Astrocyte (in vitro differentiated cells and primary cell): Measurements from ENCODE around the gene GMPPB. TPM values are rescaled to one million over a fixed set of nuclear protein-coding genes. Genes with fewer than 3 reads are reported as not detected.

ENCODE experiments used
- DNase-seq: peaks from one replicate; pipeline ENCODE4 v3.0.0-alpha.2; 2010; ENCODE audit warnings: low read depth
- FAIRE-seq: peaks from 2 replicates; lab custom pipeline; 2011; peaks lifted over from hg19 to GRCh38; lab: Jason Lieb, UNC
- H2AFZ ChIP-seq: 2 replicates; pipeline ENCODE4 v1.6.0; 2012; ENCODE audit warnings: low read depth, low read length, inconsistent platforms
- H3K27ac ChIP-seq: 2 replicates; pipeline ENCODE4 v1.5.1; 2011; ENCODE audit warnings: low read depth, low read length, inconsistent platforms
- H3K27me3 ChIP-seq: 2 replicates; pipeline ENCODE4 v1.6.0; 2011; ENCODE audit warnings: low read length, inconsistent platforms; ENCODE audit not compliant: insufficient read depth
- H3K36me3 ChIP-seq: 2 replicates; pipeline ENCODE4 v1.5.1; 2011; ENCODE audit warnings: low read length, inconsistent platforms; ENCODE audit not compliant: insufficient read depth
- H3K4me1 ChIP-seq: 2 replicates; pipeline ENCODE4 v1.5.1; 2011; ENCODE audit warnings: low read length, inconsistent platforms; ENCODE audit not compliant: insufficient read depth
- H3K4me2 ChIP-seq: 2 replicates; pipeline ENCODE4 v1.6.0; 2012; ENCODE audit warnings: low read length, inconsistent platforms
- H3K4me3 ChIP-seq: 2 replicates; pipeline ENCODE4 v1.5.1; 2011; ENCODE audit warnings: low read depth, mild to moderate bottlenecking, low read length, inconsistent platforms; ENCODE audit not compliant: insufficient read depth
- H3K79me2 ChIP-seq: 2 replicates; pipeline ENCODE4 v1.6.0; 2012; ENCODE audit warnings: mild to moderate bottlenecking, low read length, inconsistent platforms; ENCODE audit not compliant: insufficient read depth
- H3K9ac ChIP-seq: 2 replicates; pipeline ENCODE4 v1.6.0; 2012; ENCODE audit warnings: mild to moderate bottlenecking, low read length, inconsistent platforms
- H3K9me3 ChIP-seq: 2 replicates; pipeline ENCODE4 v1.5.1; 2012; ENCODE audit warnings: low read depth, mild to moderate bottlenecking, low read length, inconsistent platforms; ENCODE audit not compliant: insufficient read depth
- H4K20me1 ChIP-seq: 2 replicates; pipeline ENCODE4 v1.6.0; 2012; ENCODE audit warnings: low read length, inconsistent platforms; ENCODE audit not compliant: insufficient read depth
- H3K27ac Mint-ChIP-seq: one replicate; pipeline ENCODE4 v1.8.0; 2021; ENCODE audit warnings: mild to moderate bottlenecking, mixed read lengths; ENCODE audit not compliant: unreplicated experiment
- H3K27me3 Mint-ChIP-seq: one replicate; pipeline ENCODE4 v1.8.0; 2021; ENCODE audit warnings: low read depth, mixed read lengths; ENCODE audit not compliant: unreplicated experiment
- H3K36me3 Mint-ChIP-seq: one replicate; pipeline ENCODE4 v1.8.0; 2021; ENCODE audit warnings: low read depth, mixed read lengths; ENCODE audit not compliant: unreplicated experiment
- H3K4me1 Mint-ChIP-seq: one replicate; pipeline ENCODE4 v1.8.0; 2021; ENCODE audit warnings: low read depth, mixed read lengths; ENCODE audit not compliant: unreplicated experiment
- H3K4me3 Mint-ChIP-seq: one replicate; pipeline ENCODE4 v1.8.0; 2021; ENCODE audit warnings: mild to moderate bottlenecking, moderate library complexity, mixed read lengths; ENCODE audit not compliant: unreplicated experiment
- H3K9me3 Mint-ChIP-seq: one replicate; pipeline ENCODE4 v1.8.0; 2021; ENCODE audit warnings: mild to moderate bottlenecking, mixed read lengths; ENCODE audit not compliant: unreplicated experiment
- CTCF ChIP-seq: IDR thresholded peaks from 2 replicates; pipeline ENCODE4 v1.5.1; 2011; ENCODE audit warnings: low read depth, mild to moderate bottlenecking, inconsistent platforms, low read length, moderate library complexity; ENCODE audit not compliant: insufficient read depth
- EZH2 ChIP-seq: IDR thresholded peaks from 2 replicates; pipeline ENCODE4 v1.6.1; 2012; ENCODE audit warnings: mild to moderate bottlenecking, low read length, inconsistent platforms; ENCODE audit not compliant: insufficient read depth
- total RNA-seq: library from RNA; stranded (reverse); gene quantifications from 2 replicates; pipeline ENCODE4 v1.2.1, GENCODE V29; 2021

The GMPPB gene
- total RNA-seq, 1 donor from 2014 or later = 24.6 TPM

GRCh38 chr3:49671291-49672288, 52.2 kb downstream of the GMPPB start:
- H3K27ac ChIP-seq = no peak overlapping the region
- Mint-ChIP-seq H3K4me3 (peak overlapping the region; percentile 64), H3K27ac (no peak overlapping the region), H3K9me3 (no peaks in the 10 kb centered on the region), H3K4me1 (peaks cover 21% of the 10 kb centered on the region), H3K36me3 (peaks cover 13% of the 10 kb centered on the region), H3K27me3 (no peaks in the 10 kb centered on the region)
- no peaks in the 10 kb centered on the region for H3K9me3 ChIP-seq
- no peak overlapping the region for H2AFZ ChIP-seq
- peaks cover 27% of the 10 kb centered on the region for H3K79me2 ChIP-seq
- H3K36me3 ChIP-seq = peaks cover 7% of the 10 kb centered on the region
- peaks cover 17% of the 10 kb centered on the region for H4K20me1 ChIP-seq
- TF ChIP-seq CTCF (peak; percentile 84), EZH2 (no peak)
- DNase-seq (no peak), FAIRE-seq (no peak)
- H3K4me2 ChIP-seq = no peak overlapping the region
- no peak overlapping the region for H3K4me3 ChIP-seq
- no peaks in the 10 kb centered on the region for H3K27me3 ChIP-seq
- H3K4me1 ChIP-seq = peaks cover 30% of the 10 kb centered on the region
- no peak overlapping the region for H3K9ac ChIP-seq

DNA sequence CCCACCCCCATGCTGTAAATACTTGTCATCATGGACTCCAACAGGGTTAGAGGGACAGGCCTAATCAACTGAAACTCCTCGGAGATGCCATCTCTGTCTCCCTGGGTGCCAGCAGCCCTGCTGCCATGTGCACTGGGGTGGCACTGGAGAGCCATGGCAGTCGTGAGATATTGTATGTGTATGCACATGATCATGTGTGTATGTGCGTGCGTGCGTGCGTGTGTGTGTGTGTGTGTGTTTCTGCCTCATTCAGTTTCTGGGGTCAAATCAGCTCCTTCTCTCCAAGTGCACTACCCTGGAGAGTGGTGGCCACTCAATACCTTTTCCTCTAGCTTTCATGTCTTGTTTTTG, 52.8 kb downstream of the GMPPB start:
- Histone ChIP-seq H3K9me3 (no peaks in the 10 kb centered on the region), H3K4me1 (peaks cover 30% of the 10 kb centered on the region), H3K4me3 (no peak overlapping the region), H3K36me3 (peaks cover under 1% of the 10 kb centered on the region), H2AFZ (no peak overlapping the region), H4K20me1 (peaks cover 17% of the 10 kb centered on the region), H3K79me2 (peaks cover 26% of the 10 kb centered on the region), H3K9ac (no peak overlapping the region), H3K27me3 (no peaks in the 10 kb centered on the region), H3K4me2 (no peak overlapping the region), H3K27ac (no peak overlapping the region)
- H3K9me3 Mint-ChIP-seq = no peaks in the 10 kb centered on the region
- peaks cover 9% of the 10 kb centered on the region for H3K36me3 Mint-ChIP-seq
- FAIRE-seq (no peak), DNase-seq (no peak)
- no peak overlapping the region for H3K4me3 Mint-ChIP-seq
- no peaks in the 10 kb centered on the region for H3K27me3 Mint-ChIP-seq
- peaks cover 21% of the 10 kb centered on the region for H3K4me1 Mint-ChIP-seq
- H3K27ac Mint-ChIP-seq = no peak overlapping the region
- TF ChIP-seq CTCF = no peak
- no peak for TF ChIP-seq EZH2

Other genes with a start within 250 kb of the GMPPB start
- 0.75 and 0.86 TPM in 2 replicates for gene BSN, start 169.5 kb downstream of the GMPPB start, total RNA-seq
- 80.8 and 91.2 TPM in 2 replicates for gene APEH, start 49.6 kb downstream of the GMPPB start, total RNA-seq
- 9.3 and 15.1 TPM in 2 replicates for gene MST1, start 34.5 kb downstream of the GMPPB start, total RNA-seq
- 40.9 and 49.8 TPM in 2 replicates for gene RNF123, start 34.4 kb downstream of the GMPPB start, total RNA-seq
- 0.16 TPM in 1 of 2 replicates, not detected in the other for gene AMIGO3, start 4.3 kb downstream of the GMPPB start, total RNA-seq
- 34.5 and 38.3 TPM in 2 replicates for gene IP6K1, start 62.6 kb upstream of the GMPPB start, total RNA-seq
- gene CDHR4, start 75.9 kb upstream of the GMPPB start, total RNA-seq = not detected in 2 replicates
- gene INKA1, start 79.3 kb upstream of the GMPPB start, total RNA-seq = 2.7 and 3.9 TPM in 2 replicates
- gene UBA7, start 90.0 kb upstream of the GMPPB start, total RNA-seq = 18.9 and 26.2 TPM in 2 replicates
- gene TRAIP, start 132.6 kb upstream of the GMPPB start, total RNA-seq = 3.2 and 3.4 TPM in 2 replicates
- 0.22 and 0.45 TPM in 2 replicates for gene CAMKV, start 146.0 kb upstream of the GMPPB start, total RNA-seq
- 0.46 and 0.57 TPM in 2 replicates for gene MST1R, start 179.9 kb upstream of the GMPPB start, total RNA-seq
- gene MON1A, start 205.9 kb upstream of the GMPPB start, total RNA-seq = 12.4 and 15.2 TPM in 2 replicates
- 49.0 and 53.9 TPM in 2 replicates for gene RBM6, start 216.2 kb upstream of the GMPPB start, total RNA-seq